ENCODE results near the gene OPTN.
"Not testable (repeated sequence)": the region's sequence is repeated elsewhere in the genome, so short reads cannot be mapped to it uniquely, and the experiment has no call there.

The OPTN gene

DNA sequence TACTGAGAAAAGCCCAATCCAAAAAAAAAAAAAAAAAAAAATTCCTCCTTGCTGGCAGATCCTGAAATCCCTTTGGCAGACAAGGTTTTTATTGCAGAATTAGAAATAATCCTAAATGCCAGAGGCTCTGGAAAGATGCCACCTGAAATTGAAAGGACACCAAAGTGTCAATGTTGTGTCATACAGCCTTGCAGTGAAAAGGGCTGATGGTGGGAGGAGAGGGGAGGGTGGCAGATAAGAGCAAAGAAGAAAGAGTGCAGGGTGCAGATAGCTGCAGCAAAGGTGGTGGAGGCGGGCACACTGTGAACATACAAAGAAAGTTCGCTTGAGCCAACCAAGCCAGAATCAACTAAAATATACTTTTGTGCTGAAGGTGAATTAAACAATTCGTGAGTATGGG, 8.2 kb upstream of the OPTN start:
- DNase-seq, result no peak

DNA sequence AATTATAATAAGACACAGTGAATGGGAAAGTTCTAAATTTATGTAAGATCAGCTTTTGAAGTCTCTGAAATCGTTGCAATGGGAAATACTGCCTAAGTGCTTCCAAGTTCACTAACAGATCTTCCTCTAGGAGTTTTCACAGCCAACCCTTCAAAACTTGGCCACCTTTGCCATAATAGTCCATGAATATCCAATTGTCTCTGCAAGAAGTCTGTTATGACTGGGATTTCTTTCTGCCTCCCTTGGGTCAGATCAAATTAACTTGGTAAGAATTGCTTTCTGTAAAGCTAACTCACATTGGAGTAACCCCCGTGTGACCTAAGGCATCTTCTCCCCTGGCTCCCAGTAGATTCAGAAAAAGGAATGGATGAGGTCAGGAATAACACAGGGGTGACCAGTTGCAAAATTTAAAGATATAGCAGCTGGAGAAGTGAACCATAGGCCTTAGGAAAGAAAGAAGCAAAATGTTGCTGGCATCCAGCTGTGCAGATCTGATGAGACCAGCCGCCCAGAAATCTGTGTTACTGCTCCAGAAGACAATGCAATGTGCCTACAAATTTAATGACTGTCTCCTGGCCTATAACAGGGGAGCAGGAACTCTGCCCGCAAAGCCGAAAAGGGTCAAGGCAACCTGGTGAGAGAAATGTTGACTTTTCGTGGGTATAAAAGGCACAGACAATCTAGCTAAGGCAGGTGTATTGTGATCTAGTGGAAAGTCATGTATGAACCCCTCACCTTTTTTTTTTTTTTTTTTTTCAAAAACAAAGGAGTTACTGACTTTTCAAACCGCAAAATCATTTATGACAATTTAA, 7.5 kb upstream of the OPTN start:
- DNase-seq, result no peak

DNA sequence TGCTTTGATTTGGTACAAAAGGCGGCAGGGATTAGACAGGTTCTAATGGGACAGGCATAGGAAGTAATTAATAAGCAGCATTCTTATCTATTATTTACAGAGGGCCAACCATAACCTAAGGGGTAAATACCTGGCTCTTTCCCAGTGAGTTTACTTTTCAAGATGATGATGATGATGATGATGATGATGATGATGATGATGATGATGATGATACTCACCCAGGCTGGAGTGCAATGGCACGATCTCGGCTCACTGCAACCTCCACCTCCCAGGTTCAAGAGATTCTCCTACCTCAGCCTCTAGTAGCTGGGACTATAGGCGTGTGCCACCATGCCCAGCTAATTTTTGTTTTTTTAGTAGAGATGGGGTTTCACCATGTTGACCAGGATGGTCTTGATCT, 5.9 kb upstream of the OPTN start:
- not testable (repeated sequence) for DNase-seq

DNA sequence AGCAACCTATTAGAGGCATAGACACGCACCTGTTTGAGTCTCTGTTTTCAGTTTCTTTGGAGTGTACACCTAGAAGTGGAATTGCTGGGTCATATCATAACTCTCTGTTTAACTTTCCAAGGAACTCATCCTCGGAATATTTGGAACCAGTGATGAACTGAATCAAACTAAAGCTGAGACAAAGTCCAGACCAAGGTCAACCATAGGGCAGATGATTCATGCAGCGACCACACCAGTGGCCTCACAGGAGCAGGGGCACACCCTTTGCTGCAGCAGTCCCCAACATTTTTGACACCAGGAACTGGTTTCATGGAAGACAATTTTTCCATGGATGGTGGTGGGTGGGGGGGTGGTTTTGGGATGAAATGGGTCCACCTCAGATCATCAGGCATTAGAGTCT, 4.9 kb upstream of the OPTN start:
- DNase-seq, result no peak

DNA sequence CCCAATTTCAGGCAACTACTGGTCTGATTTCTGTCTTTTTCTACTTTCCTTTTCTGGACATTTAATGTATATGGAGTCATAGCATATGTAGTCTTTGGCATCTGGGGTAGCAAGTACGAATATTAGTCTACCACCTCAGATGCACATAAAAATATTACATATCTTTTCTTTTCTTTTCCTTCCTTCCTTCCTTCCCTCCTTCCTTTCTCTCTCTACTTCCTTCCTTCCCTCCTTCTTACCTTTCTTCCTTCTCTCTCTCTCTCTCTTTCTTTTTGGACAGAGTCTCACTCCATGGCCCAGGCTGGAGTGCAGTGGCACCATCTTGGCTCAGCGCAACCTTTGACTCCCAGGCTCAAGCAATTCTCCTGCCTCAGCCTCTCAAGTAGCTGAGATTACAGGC, 4.0 kb upstream of the OPTN start:
- DNase-seq, result no peak

DNA sequence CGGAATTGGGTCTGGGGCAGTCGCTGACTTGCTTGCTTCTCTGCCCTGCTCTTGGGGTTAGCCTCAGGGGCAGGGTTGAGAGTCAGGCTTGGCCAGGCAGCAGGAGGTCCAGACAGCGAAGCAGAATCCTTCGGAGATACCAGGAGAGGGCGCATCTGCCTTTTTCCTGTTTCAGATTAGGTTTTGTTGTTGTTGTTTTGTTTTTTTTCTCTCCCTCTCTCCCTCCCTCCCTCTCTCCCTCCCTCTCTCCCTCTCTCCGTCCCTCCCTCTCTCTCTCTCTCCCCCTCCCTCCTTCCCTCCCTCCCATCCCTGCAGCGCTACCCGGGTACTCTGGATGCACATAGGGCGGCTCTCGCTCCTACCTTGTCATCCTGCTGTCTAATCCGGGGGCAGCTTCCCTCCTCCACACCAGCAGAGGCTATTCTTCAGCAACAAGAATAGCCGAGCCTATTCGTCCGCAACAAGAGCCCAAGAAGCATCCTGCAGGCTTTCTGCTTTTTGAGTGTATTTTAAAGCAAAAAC, 758 bp upstream of the OPTN start:
- DNase-seq, result no peak

DNA sequence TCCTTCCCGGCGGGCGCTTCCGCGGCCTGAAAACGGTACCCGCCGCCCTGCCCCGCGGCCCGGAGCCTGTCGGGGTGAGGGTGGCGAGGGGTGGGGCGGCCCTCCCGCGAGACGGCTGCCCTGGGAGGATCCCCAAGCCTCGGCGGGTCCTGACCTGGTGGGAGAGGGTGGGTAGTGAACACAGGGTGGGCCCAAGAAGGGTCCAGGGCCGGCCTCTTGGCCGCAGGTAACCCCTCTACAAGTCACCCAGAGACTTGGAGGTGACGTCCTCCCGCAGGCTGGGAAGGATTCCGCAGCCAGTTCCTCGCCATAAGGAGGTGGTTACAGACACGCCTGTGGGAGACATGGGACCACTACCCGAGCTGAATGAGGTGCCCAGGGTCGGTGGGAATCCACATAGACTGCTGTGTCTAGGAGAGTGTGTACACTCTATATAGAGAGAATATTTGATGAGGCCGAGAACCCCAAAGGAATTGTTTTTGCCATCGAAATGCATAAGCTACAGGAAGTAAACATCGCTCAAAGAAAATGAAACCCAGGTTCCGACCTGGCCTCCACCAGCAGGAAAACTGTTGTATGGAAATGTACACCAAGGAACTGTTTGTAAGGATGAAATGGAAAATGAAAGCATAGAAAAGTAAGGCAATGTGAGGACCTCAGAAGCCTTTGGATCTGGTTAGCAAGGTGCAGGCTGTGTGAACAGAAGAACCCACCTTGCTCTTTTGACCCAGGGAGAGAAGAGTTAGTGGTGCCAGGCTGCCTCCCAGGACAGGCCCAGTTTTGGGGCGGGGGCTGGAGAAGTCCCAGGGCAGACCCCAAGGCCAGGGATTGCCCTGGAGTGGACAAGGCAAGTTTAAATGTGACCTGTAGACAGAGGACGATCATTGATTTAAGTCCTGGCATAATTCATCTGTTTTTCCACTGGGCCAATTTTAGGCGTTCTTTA, 659 bp downstream of the OPTN start:
- no peak for DNase-seq

DNA sequence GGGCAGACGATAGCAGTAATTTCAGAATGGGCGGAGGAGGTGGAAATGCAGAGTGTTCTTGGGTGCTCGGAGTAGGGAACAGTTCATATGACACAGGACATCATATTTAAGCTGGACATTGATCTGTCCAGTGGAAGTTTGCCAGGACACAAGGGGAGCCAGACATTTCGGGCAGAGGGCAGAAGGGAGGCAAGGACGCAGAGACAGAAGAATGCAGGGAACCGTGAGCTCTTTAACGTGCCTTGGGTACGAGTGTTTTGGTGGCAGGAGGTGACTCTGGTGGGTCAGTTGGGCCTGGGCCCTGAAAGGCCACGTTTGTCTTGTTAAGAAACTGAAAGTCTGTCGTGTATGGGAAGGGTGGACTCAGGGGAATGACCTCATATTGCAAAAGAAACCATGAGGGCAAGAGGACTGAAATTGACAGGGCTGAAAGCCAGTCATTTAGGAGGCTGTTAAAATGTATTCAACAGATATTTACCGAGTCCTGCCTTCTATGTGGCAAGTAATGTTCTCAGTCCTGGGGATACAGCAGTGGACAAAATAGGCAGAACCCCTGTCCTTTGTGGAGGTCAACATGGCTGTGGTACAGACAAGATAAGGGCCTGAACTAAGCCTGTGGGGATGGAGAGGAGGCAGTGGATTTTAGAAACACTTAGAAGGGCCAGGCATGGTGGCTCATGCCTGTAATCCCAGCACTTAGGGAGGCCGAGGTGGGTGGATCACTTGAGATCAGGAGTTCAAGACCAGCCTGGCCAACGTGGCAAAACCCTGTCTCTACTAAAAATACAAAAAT, 2.2 kb downstream of the OPTN start:
- no peak for DNase-seq

DNA sequence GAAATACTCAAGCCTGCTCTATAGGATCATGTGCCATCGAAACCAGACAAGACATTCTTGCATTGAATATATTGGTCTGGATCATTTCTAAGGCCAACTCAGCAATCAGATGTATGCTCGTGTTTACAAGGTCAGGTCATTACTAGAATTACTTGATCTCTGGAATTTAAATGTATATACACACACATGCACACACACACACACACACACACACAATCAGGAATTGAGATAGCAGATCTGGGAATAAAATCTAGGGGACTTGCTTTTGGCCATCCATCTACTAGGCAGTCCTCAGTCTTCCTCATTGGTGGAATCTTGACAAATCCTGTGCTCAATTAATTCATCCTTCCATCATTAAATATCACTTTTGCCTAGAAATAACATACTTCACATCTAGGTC, 3.6 kb downstream of the OPTN start:
- no peak for DNase-seq

DNA sequence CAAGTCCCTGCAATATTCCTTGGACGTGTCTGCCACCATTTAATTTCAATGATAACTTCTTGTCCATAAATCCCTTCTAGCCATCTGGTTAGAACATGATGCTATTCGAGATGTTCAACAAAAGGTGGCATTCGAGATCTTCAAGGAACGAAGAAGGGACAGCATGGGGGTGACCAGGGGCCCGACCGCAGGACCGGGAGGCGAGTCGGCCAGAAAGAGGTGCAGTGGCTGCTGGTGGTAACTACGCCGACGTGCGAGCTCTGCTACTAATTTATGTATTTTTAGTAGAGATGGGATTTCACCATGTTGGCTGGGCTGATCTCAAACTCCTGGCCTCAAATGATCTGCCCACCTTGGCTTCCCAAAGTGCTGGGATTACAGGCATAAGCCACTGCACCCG, 4.7 kb downstream of the OPTN start:
- DNase-seq, result no peak

DNA sequence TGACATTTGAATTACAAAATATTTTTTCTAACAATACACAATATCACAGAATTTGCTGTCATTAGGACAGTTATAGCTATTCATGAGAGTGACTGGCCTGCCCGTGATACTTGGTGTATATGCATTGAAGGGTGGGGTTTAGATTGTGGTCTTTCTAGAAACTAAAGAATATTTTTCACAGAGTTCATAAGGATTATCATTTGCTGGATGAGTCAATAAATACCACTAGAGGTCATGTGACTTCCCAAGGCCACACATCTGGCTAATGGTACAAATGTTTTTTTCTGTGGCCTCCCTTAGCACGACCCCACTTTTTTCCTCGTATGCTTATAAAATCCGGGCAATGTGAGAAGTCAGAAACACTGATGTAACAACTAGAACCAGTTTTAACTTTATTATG, 5.2 kb downstream of the OPTN start:
- no peak for DNase-seq

DNA sequence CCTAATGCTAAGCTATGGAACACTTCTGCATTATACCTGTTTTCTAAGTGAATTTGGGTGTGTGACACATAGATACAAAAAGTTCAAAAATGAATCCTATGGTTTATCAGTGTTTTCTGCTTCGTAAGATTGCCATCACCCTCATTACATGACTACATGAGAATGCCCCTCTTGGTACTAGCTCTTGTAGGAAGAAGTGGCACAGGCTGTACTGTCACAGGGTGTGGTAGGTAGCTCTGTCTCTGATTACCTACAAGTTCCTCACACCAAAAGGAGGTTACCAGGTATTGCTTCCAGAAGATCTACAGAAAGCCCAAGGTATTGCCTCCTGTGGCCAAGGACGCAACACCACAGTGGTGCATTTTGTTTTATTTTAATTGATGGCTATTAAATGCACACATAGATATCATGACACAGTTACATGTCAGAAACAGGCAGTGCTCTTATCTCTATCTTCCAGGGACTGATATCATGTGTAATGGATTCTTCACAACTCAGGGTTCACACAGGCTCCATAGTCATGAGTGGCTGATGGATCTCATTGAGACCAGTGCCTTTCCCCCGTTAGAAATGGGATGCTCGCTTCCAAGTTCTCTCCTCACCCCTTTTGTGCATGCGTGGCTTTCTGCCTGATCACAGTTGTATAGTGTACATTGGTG, 6.6 kb downstream of the OPTN start:
- DNase-seq, result no peak

DNA sequence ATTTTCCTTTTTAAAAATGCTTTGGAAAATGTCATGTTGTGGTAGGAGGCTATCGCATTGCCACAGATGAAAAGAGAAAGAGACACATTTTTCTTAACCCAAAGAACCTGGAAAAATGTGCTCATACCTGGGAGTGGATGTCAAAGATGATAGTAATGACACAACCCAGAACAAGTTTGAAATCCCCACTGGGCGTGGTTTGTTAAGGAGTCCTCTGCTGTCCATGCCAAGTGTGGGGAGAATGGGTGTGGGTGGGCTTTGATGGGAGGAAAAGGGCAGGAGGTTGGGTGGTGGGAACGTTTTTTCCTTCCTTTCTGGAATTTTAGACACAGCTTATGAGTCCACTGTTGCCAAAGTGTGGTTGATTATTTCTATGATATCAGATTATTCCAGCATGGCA, 10.9 kb downstream of the OPTN start:
- no peak for DNase-seq

DNA sequence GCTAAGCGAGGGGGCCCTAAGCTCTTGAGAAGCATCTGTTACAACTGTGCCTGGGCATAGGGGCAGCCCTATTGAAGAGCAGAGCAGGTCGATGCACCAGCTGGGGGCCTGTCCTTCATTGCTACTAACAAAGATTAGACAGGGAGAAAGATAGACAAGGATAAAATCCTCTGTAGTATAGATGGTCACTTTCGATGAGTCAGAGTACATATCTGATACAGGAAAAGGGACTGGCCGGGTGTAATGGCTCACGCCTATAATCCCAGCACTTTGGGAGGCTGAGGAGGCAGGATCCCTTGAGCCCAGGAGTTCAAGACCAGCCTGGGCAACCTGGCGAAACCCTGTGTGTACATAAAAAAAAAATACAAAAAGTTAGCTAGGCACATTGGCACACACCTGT, 13.6 kb downstream of the OPTN start:
- DNase-seq, result no peak

DNA sequence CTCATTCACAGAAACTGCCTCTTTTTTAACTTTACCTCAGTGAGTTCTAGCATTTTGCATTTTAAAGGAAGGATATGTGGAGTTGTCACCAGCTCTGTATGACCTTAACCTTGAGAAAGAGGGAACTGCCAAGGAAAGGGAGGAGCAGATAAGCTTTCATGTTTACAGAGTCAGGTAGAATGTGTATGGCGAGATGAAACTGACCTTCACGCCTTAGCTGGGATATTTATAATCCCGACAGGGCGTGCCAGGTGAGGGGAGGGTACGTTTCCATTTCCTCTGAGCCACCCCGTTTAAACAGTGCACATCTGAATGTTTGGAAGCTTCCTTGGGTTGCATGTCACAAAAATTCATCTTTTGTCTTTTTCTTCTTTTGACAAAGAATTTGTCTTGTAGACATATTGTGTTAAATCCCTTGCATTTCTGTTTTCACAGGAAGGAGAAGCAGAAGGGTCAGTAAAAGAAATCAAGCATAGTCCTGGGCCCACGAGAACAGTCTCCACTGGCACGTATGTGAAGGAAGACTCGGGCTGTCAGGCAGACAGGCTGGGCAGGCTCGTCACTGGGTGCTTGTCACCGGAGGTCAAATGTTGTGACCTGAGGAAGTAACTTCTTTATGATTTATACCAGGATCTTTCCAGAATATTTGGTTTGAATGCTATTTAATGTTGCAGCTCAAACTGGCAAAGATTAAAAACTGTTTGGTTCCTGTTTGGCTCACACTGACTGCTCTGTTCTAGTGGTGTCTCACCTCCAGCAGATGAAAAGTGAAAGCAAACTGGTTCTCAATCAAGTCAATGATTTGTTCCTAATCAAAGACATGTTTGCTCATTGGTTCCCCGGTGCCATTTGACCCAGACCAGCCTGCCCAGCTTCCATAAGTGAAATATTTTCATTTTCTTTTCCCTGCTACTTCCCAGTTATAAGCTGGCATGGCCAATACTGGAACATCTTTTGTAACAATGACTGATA, 16.2 kb downstream of the OPTN start:
- DNase-seq, result no peak

DNA sequence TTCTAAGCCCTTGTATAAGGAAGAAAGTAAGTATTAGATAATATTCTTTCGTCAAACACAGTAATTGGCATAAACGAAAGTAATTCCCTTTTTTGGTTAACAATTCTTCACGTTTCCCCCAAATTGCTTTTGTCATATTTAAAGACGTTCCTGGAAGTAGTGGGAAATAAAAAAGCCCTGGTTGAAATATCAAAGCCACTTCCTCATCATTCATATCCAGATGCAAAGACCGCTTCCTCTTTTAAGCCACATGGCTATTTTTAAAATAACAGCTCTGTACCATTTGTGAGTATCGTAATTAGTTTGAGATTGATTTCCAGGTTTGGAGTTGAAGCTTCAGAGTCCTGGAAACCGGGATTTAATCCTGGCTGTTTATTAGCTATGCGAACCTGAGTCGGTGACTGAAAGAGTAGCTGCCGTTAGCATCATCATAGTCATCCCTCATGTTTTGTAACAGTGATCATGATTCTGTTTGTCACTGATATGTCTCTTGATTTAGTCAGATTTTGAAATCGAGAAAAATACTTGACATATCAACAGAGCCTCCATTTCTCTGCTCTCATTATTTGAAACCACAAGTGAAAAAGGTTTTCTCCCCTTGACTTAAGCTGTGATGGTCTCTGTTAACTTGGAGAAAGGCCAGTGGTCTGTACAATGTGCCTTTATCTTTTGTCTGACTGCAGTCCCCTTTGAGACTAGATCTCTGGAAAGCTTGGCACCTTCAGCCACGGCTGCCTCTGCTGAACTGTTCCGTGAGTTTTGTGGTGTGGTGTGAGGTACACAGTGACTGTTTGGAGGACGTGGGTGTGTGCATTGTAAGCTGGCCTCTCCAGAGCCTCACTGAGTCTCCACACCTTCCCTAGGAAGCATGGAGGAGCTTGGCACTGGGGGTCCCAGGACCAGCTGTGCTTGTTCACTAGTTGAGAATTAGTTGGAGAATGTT, 18.1 kb downstream of the OPTN start:
- DNase-seq, result no peak

DNA sequence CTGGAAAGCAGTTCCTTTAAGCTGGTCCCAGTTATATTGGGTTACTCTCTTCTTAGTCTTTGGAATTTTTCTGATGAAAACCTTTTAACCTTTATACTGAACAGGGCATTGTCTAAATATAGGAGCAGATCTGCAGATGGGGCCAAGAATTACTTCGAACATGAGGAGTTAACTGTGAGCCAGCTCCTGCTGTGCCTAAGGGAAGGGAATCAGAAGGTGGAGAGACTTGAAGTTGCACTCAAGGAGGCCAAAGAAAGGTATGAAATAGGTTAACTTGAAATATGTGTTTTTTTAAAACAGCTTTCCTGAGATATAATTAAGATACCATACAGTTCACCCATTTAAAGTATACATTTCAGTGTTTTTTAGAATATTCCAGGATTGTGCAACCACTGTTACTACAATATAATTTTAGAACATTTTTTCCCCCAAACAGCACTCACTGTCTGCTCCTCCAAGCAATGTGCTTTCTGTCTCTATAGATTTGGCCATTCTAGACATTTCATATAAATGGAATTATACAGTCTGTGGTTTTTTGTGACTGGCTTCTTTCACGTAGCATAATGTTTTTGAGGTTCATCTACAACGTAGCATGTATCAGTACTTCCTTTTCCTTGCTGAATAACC, 18.9 kb downstream of the OPTN start:
- DNase-seq, result no peak

DNA sequence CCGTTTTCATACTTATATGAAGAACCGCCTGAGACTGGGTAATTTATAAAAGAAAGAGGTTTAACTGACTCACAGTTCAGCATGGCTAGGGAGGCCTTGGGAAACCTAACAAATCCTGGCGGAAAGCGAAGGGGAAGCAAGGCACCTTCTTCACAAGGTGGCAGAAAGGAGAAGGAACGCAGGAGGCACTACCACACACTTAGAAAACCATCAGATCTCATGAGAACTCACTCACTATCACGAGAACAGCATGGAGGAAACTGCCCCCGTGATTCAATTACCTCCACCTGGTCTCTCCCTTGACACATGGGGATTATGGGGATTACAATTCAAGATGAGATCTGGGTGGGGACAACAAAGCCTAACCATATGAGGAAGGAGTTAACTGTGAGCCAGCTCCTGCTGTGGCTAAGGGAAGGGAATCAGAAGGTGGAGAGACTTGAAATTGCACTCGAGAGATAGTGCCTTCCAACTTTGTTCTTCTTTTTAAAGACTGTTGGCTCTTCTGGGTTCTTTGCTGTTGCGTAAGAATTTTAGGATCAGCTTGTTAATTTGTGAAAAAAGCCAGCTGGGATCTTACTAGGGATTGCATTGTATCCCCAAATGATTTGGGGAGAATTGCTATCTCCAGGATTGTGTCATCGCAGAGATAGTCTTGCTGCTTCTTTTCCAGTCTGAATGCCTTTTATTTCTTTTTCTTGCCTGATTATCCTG, 21.0 kb downstream of the OPTN start:
- no peak for DNase-seq

DNA sequence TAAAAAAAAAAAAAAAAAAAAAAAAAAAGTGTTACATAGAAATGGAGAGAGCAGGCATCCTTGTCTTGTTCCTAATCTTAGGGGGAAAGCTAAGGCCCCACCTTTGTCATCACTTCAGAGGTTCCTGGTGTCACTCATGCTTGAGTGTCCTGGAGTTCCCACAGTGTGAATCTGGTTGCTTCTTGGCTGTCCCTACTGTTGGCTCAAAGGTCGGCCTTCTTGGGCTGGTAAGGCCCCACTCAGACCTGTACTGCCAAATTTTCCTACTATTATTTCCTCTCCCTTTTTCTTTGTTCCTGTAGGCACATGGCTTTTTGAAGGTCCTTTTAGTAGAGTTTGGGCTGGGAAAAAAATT, 21.5 kb downstream of the OPTN start:
- no peak for DNase-seq

Data from DMS79 (cell line).